ENCODE data around the gene UBE2S.
"Not testable (repeated sequence)": the region's sequence is repeated elsewhere in the genome, so short reads cannot be mapped to it uniquely, and the experiment has no call there.

Gene UBE2S

GRCh38 chr19:55439052-55439451, 31.5 kb upstream of the UBE2S start:
- DNase-seq: no peak

DNA sequence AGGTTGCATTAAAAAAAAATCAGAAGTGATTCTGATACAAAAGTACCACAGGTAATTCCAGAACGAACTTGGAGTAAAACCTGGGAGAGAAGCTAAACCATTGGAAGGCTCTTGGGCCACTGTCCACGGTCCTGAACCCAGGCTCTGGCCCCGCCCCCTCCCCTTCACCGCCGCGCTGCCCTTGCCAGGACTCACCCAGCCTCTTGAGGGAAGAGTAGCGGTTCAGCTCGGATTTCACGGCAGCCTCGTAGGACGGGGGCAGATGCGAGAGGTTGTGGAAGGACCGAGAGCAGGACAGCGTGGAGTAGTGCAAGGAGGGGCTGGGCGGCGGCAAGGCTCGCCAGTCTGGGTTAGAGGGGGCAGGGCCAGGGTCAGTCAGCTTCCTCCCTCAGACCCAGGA, 29.8 kb upstream of the UBE2S start:
- DNase-seq: no peak

GRCh38 chr19:55436847-55437246, 29.3 kb upstream of the UBE2S start:
- DNase-seq: no peak

DNA sequence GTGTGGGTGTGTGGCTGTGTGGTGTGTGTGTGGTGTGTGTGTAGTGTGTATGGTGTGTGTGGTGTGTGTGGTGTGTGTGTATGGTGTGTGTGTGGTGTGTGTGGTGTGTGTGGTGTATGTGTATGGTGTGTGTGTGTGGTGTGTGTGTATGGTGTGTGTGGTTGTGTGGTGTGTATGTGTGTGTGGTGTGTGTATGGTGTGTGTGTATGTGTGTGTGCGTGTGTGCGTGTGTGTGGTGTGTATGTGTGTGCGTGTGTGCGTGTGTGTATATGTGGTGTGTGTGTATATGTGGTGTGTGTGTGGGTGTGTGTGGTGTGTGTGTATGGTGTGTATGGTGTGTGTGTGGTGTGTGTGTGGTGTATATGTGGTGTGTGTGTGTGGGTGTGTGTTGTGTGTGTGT, 27.4 kb upstream of the UBE2S start:
- DNase-seq: no peak

DNA sequence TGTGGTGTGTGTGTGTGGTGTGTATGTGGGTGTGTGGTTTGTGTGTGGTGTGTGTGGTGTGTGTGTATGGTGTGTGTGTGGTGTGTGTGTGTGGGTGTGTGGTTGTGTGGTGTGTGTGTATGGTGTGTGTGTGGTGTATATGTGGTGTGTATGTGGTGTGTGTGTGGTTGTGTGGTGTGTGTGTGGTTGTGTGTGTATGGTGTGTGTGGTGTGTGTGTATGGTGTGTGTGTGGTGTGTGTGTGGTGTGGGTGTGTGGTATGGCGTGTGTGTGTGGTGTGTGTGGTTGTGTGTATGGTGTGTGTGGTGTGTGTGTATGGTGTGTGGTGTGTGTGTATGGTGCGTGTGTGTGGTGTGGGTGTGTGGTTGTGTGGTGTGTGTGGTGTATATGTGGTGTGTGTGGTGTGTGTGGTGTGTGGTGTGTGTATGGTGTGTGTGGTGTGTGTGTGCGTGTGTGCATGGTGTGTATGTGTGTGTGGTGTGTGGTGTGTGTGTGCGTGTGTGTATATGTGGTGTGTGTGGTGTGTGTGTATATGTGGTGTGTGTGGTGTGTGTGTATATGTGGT, 26.9 kb upstream of the UBE2S start:
- DNase-seq: no peak

DNA sequence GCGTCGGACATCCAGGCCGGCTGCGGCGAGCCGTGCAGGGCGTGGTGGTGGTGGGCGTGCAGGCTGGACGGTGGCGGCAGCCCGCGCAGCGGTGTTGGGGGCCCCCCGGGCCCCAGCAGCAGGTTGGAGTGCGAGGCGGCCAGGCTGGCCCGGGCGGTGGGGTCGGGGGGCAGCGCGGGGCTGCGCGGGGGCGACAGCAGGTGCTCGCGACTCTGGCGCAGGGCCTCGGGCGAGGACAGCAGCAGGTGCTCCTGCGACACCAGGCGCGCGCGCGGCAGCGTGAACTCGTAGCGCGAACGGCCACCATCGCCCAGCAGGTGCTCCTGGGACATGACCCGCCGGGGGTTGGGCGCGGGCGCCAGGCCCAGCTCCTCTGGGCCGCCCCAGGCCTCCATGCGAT, 25.7 kb upstream of the UBE2S start:
- DNase-seq: no peak

- no peak for DNase-seq
Measured at GRCh38 chr19:55432241-55432959, 24.8 kb upstream of the UBE2S start.

GRCh38 chr19:55431183-55431582, 23.6 kb upstream of the UBE2S start:
- no peak for DNase-seq

DNA sequence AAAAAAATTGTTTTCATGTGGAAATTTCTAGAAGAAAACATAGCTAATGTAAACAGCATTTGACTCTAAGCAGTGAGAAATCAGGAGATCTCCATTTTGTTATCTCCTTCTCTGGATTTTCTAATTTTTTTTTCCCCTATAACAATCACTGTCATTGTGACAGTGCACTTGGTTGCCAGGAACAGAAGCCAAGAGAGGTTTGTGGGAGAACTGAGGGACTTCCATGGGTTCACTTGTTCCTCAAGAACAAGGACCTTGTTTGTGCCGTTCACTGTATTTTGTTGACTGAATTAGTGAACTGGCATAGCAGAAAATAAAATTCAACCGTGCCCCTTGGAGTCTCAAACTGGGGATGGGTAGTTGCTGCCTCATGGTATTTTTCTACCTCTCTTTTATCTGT, 18.5 kb upstream of the UBE2S start:
- no peak for DNase-seq

DNA sequence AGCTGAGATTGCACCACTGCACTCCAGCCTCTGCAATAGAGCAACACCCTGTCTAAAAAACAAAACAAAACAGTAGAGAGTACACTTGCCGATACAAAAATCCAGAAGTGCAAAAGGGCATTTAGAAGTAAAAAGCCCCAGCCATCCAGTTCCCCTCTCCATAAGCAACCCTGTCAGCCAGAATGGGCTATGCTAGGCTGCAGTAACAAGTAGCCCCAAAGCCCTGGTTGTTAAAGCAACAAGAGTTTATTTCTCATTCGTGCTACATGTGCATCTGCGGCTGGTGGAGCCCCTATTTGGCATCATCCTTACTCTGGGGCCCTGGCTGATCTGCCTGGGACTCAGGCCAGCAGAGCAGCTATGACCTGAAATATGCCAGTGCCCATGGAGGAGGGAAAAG, 16.9 kb upstream of the UBE2S start:
- no peak for DNase-seq

DNA sequence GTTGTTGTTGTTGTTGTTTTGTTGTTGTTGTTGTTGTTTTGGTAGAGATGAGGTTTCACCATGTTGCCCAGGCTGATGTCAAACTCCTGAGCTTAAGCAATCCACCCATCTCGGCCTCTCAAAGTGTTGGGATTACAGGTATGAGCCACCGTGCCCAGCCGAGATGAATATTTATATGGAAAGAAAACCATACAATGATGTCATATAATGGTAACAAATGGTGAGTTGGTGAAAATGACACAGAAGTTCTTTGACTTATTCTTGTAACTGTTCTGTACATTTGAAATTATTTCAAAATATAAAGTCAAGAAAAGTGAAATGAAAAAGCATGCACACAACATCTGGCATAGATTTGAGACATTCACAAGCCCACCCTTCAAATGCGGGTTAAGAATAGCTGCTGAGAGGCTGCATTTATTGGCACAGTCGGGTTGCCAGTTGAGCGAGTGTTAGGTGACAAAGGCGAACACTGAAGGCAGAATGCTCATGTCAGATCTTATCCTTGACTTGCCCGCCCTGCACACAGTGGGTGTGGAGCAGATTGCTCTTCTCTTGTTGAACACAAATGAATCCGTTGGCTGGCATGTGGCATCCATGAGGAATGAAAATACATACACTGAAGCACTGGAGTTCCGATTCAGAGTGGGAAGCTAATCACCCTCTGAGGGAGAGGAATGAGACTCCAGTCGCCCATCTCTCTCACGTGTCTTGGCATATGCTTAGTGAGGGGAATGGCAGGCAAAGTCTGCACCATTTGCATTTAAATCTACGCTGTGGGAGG, 15.8 kb upstream of the UBE2S start:
- DNase-seq: no peak

GRCh38 chr19:55421281-55421680, 13.7 kb upstream of the UBE2S start:
- not testable (repeated sequence) for DNase-seq

- DNase-seq: no peak
Measured at GRCh38 chr19:55419624-55420236, 12.1 kb upstream of the UBE2S start.

- DNase-seq: no peak
Measured at GRCh38 chr19:55419103-55419502, 11.5 kb upstream of the UBE2S start.

DNA sequence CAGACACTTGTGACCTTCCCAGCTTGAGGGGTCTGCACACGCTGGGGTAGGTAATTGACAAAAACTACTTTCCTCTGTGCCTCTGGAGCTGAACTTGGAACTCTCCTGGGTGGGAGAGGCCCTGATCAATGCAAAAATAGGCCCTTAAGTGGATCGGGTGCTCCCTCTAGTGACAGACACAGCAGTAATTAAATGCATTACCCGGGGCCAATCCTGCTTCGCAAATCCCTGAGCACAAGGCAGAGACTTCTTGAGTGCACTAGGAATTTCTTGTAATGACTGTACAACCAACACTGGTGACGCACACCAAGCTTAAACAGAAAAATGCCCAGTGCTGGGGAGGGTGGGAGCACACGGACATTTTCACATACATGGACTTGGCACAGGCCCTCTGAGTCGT, 10.6 kb upstream of the UBE2S start:
- DNase-seq: peak; percentile 47

DNA sequence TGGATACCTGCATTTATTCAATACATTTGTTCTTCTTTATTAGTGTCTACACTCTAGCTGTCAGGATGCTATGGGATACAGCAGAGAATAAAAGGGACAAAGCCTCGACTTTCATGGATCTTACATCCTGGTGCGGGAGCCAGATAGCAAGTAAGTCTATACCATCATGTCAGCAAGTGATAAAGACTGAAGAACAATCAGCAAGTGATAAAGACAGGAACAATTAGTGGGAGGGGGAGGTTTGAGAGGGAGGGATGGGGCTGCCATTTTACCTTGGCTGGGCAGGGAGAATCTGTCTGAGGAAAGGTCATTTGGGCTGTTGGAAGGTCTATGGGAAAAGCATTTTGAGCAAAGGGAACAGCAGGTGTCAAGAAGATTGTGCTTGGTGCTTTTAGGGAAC, 2.6 kb upstream of the UBE2S start:
- no peak for DNase-seq

- DNase-seq: not testable (repeated sequence)
Measured at GRCh38 chr19:55409179-55409578, 1.6 kb upstream of the UBE2S start.

GRCh38 chr19:55408533-55408872, 915 bp upstream of the UBE2S start:
- DNase-seq: no peak

- DNase-seq: peak; percentile 90
Measured at GRCh38 chr19:55407800-55408532, 378 bp upstream of the UBE2S start.

- DNase-seq: no peak
Measured at GRCh38 chr19:55406826-55407549, 600 bp downstream of the UBE2S start.

GRCh38 chr19:55406091-55406825, 1.3 kb downstream of the UBE2S start:
- no peak for DNase-seq

- no peak for DNase-seq
Measured at GRCh38 chr19:55405638-55406037, 1.9 kb downstream of the UBE2S start.

All from activated T-cell treated with anti-CD3 and anti-CD28 coated beads for 4 hours (primary cell).